WTC11 (cell line): Measurements from ENCODE around the gene SETD1A. TPM values are rescaled to one million over a fixed set of nuclear protein-coding genes. Genes with fewer than 3 reads are reported as not detected.

ENCODE experiments used
- ATAC-seq: fragments of 200-7000 bp; cut with Tn5 transposase; 2 replicates; pipeline ENCODE4 v1.10.0; 2021; ENCODE audit warnings: mild to moderate bottlenecking, moderate library complexity
- CTCF ChIA-PET: fragments of 300-600 bp; sonication (Branson Sonifier 250); formaldehyde crosslinking; loops from one replicate; lab custom pipeline; 2021; ENCODE audit warnings: antibody characterized with exemption; lab: Charles Lee
- POLR2A ChIA-PET: fragments of 350-600 bp; sonication (Branson Sonifier 250); formaldehyde crosslinking; loops from one replicate; lab custom pipeline; 2021; ENCODE audit warnings: antibody characterized with exemption; lab: Charles Lee
- DNase-seq: peaks from one replicate; pipeline ENCODE4 v3.0.0; 2021; ENCODE audit warnings: low spot score
- H3K27ac Mint-ChIP-seq: 2 replicates; pipeline ENCODE4 v1.8.0; 2021; ENCODE audit warnings: mixed read lengths
- H3K27me3 Mint-ChIP-seq: 2 replicates; pipeline ENCODE4 v1.8.0; 2021; ENCODE audit warnings: low read depth, mild to moderate bottlenecking, moderate library complexity, mixed read lengths
- H3K36me3 Mint-ChIP-seq: 2 replicates; pipeline ENCODE4 v1.8.0; 2021; ENCODE audit warnings: mixed read lengths
- H3K4me1 Mint-ChIP-seq: 2 replicates; pipeline ENCODE4 v1.8.0; 2022; ENCODE audit warnings: mixed read lengths
- H3K4me3 Mint-ChIP-seq: 2 replicates; pipeline ENCODE4 v1.8.0; 2021; ENCODE audit warnings: mild to moderate bottlenecking, moderate library complexity, mixed read lengths
- H3K9me3 Mint-ChIP-seq: 2 replicates; pipeline ENCODE4 v1.8.0; 2021; ENCODE audit warnings: mixed read lengths
- AFF4 ChIP-seq: sonication (generic); formaldehyde crosslinking; IDR thresholded peaks from 2 replicates; pipeline ENCODE4 v1.8.1; 2023; ENCODE audit warnings: mild to moderate bottlenecking, missing genetic modification reagents, borderline replicate concordance
- ATF1 ChIP-seq: sonication (generic); formaldehyde crosslinking; IDR thresholded peaks from 2 replicates; pipeline ENCODE4 v1.8.1; 2023; ENCODE audit warnings: mild to moderate bottlenecking, moderate library complexity, missing genetic modification reagents
- ATF3 ChIP-seq: sonication (generic); formaldehyde crosslinking; conservative IDR thresholded peaks from 2 replicates; pipeline ENCODE4 v1.8.1; 2022; ENCODE audit warnings: mild to moderate bottlenecking, missing genetic modification reagents
- CTCF ChIP-seq: fragments of 200-600 bp; IDR thresholded peaks from 2 replicates; pipeline ENCODE4 v1.8.0; 2022; ENCODE audit warnings: antibody characterized with exemption
- E2F1 ChIP-seq: sonication (generic); formaldehyde crosslinking; IDR thresholded peaks from 2 replicates; pipeline ENCODE4 v1.8.0; 2022; ENCODE audit warnings: mild to moderate bottlenecking, missing genetic modification reagents
- EMX1 ChIP-seq: fragments of 250-450 bp; sonication (Bioruptor Pico); IDR thresholded peaks from 2 replicates; pipeline ENCODE4 v1.8.0; 2021; ENCODE audit warnings: mild to moderate bottlenecking
- ERG ChIP-seq: fragments of 250-450 bp; sonication (Bioruptor Pico); IDR thresholded peaks from 2 replicates; pipeline ENCODE4 v1.8.0; 2021; ENCODE audit warnings: mild to moderate bottlenecking
- HMGXB4 ChIP-seq: sonication (generic); formaldehyde crosslinking; IDR thresholded peaks from 2 replicates; pipeline ENCODE4 v1.8.1; 2023; ENCODE audit warnings: mild to moderate bottlenecking, moderate library complexity, missing genetic modification reagents
- MAX ChIP-seq: sonication (generic); formaldehyde crosslinking; IDR thresholded peaks from 2 replicates; pipeline ENCODE4 v1.8.0; 2022; ENCODE audit warnings: mild to moderate bottlenecking, missing genetic modification reagents
- NFATC4 ChIP-seq: fragments of 250-450 bp; sonication (Bioruptor Pico); IDR thresholded peaks from 2 replicates; pipeline ENCODE4 v1.9.0; 2021; ENCODE audit warnings: mild to moderate bottlenecking
- NR1H2 ChIP-seq: sonication (generic); formaldehyde crosslinking; IDR thresholded peaks from 2 replicates; pipeline ENCODE4 v1.9.0; 2021; ENCODE audit warnings: mild to moderate bottlenecking, moderate library complexity, missing genetic modification reagents
- PRDM15 ChIP-seq: sonication (generic); formaldehyde crosslinking; IDR thresholded peaks from 2 replicates; pipeline ENCODE4 v1.8.0; 2022; ENCODE audit warnings: missing genetic modification reagents
- PRRX2 ChIP-seq: fragments of 250-450 bp; sonication (Bioruptor Pico); IDR thresholded peaks from 2 replicates; pipeline ENCODE4 v1.8.0; 2021; ENCODE audit warnings: mild to moderate bottlenecking
- RELA ChIP-seq: sonication (generic); formaldehyde crosslinking; IDR thresholded peaks from 2 replicates; pipeline ENCODE4 v1.8.1; 2022; ENCODE audit warnings: missing genetic modification reagents, mild to moderate bottlenecking, borderline replicate concordance
- SOX15 ChIP-seq: fragments of 250-450 bp; sonication (Bioruptor Pico); IDR thresholded peaks from 2 replicates; pipeline ENCODE4 v1.9.0; 2021; ENCODE audit warnings: mild to moderate bottlenecking
- TCF7 ChIP-seq: sonication (generic); formaldehyde crosslinking; IDR thresholded peaks from 2 replicates; pipeline ENCODE4 v1.8.0; 2022; ENCODE audit warnings: mild to moderate bottlenecking, low read depth, missing genetic modification reagents, moderate library complexity
- ZNF396 ChIP-seq: fragments of 250-450 bp; sonication (Bioruptor Pico); IDR thresholded peaks from 2 replicates; pipeline ENCODE4 v1.8.0; 2021; ENCODE audit warnings: mild to moderate bottlenecking, moderate library complexity, borderline replicate concordance
- total RNA-seq: library from RNA; stranded (reverse); gene quantifications from 3 replicates; pipeline ENCODE4 v1.2.3, GENCODE V29; 2021

The SETD1A gene
- total RNA-seq, 1 experiment from 2014 or later = 31.1 TPM

GRCh38 chr16:30980023-30980371 lies 22.4 kb downstream of the SETD1A start:
- Mint-ChIP-seq H3K27ac (no peak overlapping the region), H3K4me1 (no peaks in the 10 kb centered on the region), H3K36me3 (peaks cover 35% of the 10 kb centered on the region), H3K9me3 (no peaks in the 10 kb centered on the region), H3K27me3 (peaks cover 2% of the 10 kb centered on the region; the same call in 1 of the 2 replicates), H3K4me3 (no peak overlapping the region)
- DNase-seq (no peak), ATAC-seq (no peak)
- TF ChIP-seq AFF4 (CRISPR knock-in tag) = no peak
- TF ChIP-seq MAX = no peak
- no peak for TF ChIP-seq ATF1 (CRISPR knock-in tag)
- no peak for TF ChIP-seq SOX15 (CRISPR knock-in tag)
- no peak for TF ChIP-seq NR1H2 (CRISPR knock-in tag)
- no peak for TF ChIP-seq ATF3 (CRISPR knock-in tag)
- no peak for TF ChIP-seq NFATC4 (CRISPR knock-in tag)
- TF ChIP-seq ZNF396 (CRISPR knock-in tag) = no peak
- TF ChIP-seq PRRX2 = no peak
- no peak for TF ChIP-seq RELA (CRISPR knock-in tag)
- no peak for TF ChIP-seq ERG (CRISPR knock-in tag)
- no peak for TF ChIP-seq PRDM15
- no peak for TF ChIP-seq TCF7 (CRISPR knock-in tag)
- TF ChIP-seq CTCF = no peak
- no peak for TF ChIP-seq EMX1 (CRISPR knock-in tag)
- no peak for TF ChIP-seq E2F1
- TF ChIP-seq HMGXB4 (CRISPR knock-in tag) = no peak
- POLR2A ChIA-PET = no interaction called here
- CTCF ChIA-PET = no interaction called here
